ENCODE data around the gene KRT20. TPM values are rescaled to one million over a fixed set of nuclear protein-coding genes. Genes with fewer than 3 reads are reported as not detected.
A peak's percentile ranks its signal among the peaks of the same experiment; 100 is the strongest.

KRT20 gene
- total and polyA plus RNA-seq, 4 donors = not detected

- Histone ChIP-seq H3K9me3 (ENCODE audit: control insufficient read depth, insufficient read depth, low read length) (no peaks in the 10 kb centered on the region), H3K27me3 (ENCODE audit: control insufficient read depth, insufficient read depth, low read length) (no peaks in the 10 kb centered on the region), H3K4me1 (ENCODE audit: control insufficient read depth, insufficient read depth, low read length) (no peaks in the 10 kb centered on the region), H3K36me3 (ENCODE audit: control insufficient read depth, insufficient read depth, low read length) (no peaks in the 10 kb centered on the region), H3K27ac (ENCODE audit: low read depth, low read length) (no peak overlapping the region), H3K4me3 (ENCODE audit: low read depth, low read length) (no peak overlapping the region)
- no peak for DNase-seq (ENCODE audit: low read depth in 4 of 6, low spot score in 6 of 6)
- WGBS (ENCODE audit: insufficient coverage) = no CpG with 5 or more reads among the region's 1 CpG
Measured at GRCh38 chr17:40879026-40879425, 6.0 kb downstream of the KRT20 start.

DNA sequence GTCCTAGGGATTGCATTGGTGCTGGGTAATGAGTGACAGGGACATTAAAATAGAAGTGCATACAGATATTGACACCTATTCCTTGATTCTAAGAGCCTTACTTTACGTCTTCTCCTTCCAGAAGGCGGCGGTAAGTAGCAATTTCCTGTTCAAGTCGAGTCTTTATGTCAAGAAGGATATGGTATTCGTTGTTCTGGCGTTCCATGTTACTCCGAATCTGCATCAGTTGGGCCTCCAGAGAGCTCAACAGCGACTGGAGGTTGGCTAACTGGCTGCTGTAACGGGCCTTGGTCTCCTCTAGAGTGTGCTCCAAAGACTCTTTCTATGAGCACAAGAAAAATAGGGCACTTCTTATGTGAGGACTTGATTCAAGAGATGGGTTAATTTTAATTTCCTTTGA, 7.0 kb downstream of the KRT20 start:
- 88% methylated on average over 8 of the region's 9 CpGs for WGBS (ENCODE audit: insufficient coverage)
- no peak for DNase-seq (ENCODE audit: low read depth in 4 of 6, low spot score in 6 of 6)
- H3K9me3 ChIP-seq (ENCODE audit: control insufficient read depth, insufficient read depth, low read length) = no peaks in the 10 kb centered on the region

DNA sequence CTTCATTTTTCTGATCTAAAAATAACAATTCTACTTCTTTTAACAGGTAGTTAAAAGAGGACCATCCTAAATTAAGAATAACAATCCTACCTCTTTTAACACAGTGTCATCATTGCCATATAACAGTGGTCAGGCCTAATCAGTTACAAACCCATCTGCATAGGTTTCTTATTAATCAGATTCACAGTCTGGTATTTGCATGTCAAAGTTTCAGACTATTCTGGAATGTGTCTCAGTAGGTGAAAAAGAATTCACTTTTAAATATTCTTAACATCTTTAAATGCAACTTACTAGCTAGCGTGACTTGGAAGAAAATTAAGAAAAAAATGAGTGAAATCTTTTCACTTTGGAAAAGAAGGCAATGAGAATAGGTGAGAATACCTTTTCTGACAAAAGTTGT, 11.2 kb downstream of the KRT20 start:
- H3K27me3 ChIP-seq (ENCODE audit: control insufficient read depth, insufficient read depth, low read length) = no peaks in the 10 kb centered on the region
- H3K4me3 ChIP-seq (ENCODE audit: low read depth, low read length) = no peak overlapping the region
- WGBS (ENCODE audit: insufficient coverage) = no CpG with 5 or more reads among the region's 1 CpG
- DNase-seq (ENCODE audit: low read depth in 4 of 6, low spot score in 6 of 6) = no peak
- H3K36me3 ChIP-seq (ENCODE audit: control insufficient read depth, insufficient read depth, low read length) = no peaks in the 10 kb centered on the region
- no peaks in the 10 kb centered on the region for H3K4me1 ChIP-seq (ENCODE audit: control insufficient read depth, insufficient read depth, low read length)
- no peaks in the 10 kb centered on the region for H3K9me3 ChIP-seq (ENCODE audit: control insufficient read depth, insufficient read depth, low read length)
- no peak overlapping the region for H3K27ac ChIP-seq (ENCODE audit: low read depth, low read length)

More for the DNA sequence above, 7.0 kb downstream of the KRT20 start:
- Histone ChIP-seq H3K27ac (ENCODE audit: low read depth, low read length) (no peak overlapping the region), H3K36me3 (ENCODE audit: control insufficient read depth, insufficient read depth, low read length) (no peaks in the 10 kb centered on the region), H3K4me3 (ENCODE audit: low read depth, low read length) (no peak overlapping the region), H3K27me3 (ENCODE audit: control insufficient read depth, insufficient read depth, low read length) (no peaks in the 10 kb centered on the region), H3K4me1 (ENCODE audit: control insufficient read depth, insufficient read depth, low read length) (no peaks in the 10 kb centered on the region)

DNA sequence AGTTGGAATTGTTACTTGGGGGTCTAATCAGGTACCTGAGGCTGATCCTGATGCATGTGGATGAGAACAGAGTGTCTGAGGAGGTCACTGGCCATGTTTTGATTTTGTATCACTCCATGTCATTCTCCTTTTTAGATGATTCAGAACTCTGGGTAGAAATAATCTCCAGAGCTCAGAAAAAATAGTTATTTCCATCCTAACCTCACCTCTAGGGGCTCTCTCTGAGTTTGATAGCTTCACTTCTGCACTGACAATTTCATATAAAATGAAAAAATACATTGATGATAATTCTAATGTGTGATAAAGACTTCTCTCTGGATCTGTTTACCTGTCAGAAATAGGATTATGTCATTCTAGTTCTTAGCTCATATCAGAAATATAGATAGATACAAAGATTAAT, 11.8 kb downstream of the KRT20 start:
- no peak for DNase-seq (ENCODE audit: low read depth in 4 of 6, low spot score in 6 of 6)
- no peak overlapping the region for H3K27ac ChIP-seq (ENCODE audit: low read depth, low read length)
- no peak overlapping the region for H3K4me3 ChIP-seq (ENCODE audit: low read depth, low read length)
- H3K9me3 ChIP-seq (ENCODE audit: control insufficient read depth, insufficient read depth, low read length) = no peaks in the 10 kb centered on the region
- H3K36me3 ChIP-seq (ENCODE audit: control insufficient read depth, insufficient read depth, low read length) = no peaks in the 10 kb centered on the region
- no peaks in the 10 kb centered on the region for H3K27me3 ChIP-seq (ENCODE audit: control insufficient read depth, insufficient read depth, low read length)
- H3K4me1 ChIP-seq (ENCODE audit: control insufficient read depth, insufficient read depth, low read length) = no peaks in the 10 kb centered on the region

GRCh38 chr17:40872416-40872815, 12.6 kb downstream of the KRT20 start:
- DNase-seq (ENCODE audit: low read depth in 4 of 6, low spot score in 6 of 6) = no peak
- Histone ChIP-seq H3K36me3 (ENCODE audit: control insufficient read depth, insufficient read depth, low read length) (no peaks in the 10 kb centered on the region), H3K27me3 (ENCODE audit: control insufficient read depth, insufficient read depth, low read length) (no peaks in the 10 kb centered on the region), H3K9me3 (ENCODE audit: control insufficient read depth, insufficient read depth, low read length) (no peaks in the 10 kb centered on the region), H3K4me1 (ENCODE audit: control insufficient read depth, insufficient read depth, low read length) (no peaks in the 10 kb centered on the region), H3K4me3 (ENCODE audit: low read depth, low read length) (no peak overlapping the region), H3K27ac (ENCODE audit: low read depth, low read length) (no peak overlapping the region)

GRCh38 chr17:40871316-40871715, 13.7 kb downstream of the KRT20 start:
- Histone ChIP-seq H3K4me1 (ENCODE audit: control insufficient read depth, insufficient read depth, low read length) (no peaks in the 10 kb centered on the region), H3K9me3 (ENCODE audit: control insufficient read depth, insufficient read depth, low read length) (no peaks in the 10 kb centered on the region), H3K27me3 (ENCODE audit: control insufficient read depth, insufficient read depth, low read length) (no peaks in the 10 kb centered on the region), H3K36me3 (ENCODE audit: control insufficient read depth, insufficient read depth, low read length) (no peaks in the 10 kb centered on the region), H3K4me3 (ENCODE audit: low read depth, low read length) (no peak overlapping the region), H3K27ac (ENCODE audit: low read depth, low read length) (no peak overlapping the region)
- WGBS (ENCODE audit: insufficient coverage) = 80% methylated on average over 3 of the region's 7 CpGs
- no peak for DNase-seq (ENCODE audit: low read depth in 4 of 6, low spot score in 6 of 6)

- 61% methylated on average over 2 of the region's 4 CpGs for WGBS (ENCODE audit: insufficient coverage)
- Histone ChIP-seq H3K4me1 (ENCODE audit: control insufficient read depth, insufficient read depth, low read length) (no peaks in the 10 kb centered on the region), H3K36me3 (ENCODE audit: control insufficient read depth, insufficient read depth, low read length) (no peaks in the 10 kb centered on the region), H3K9me3 (ENCODE audit: control insufficient read depth, insufficient read depth, low read length) (no peaks in the 10 kb centered on the region), H3K4me3 (ENCODE audit: low read depth, low read length) (no peak overlapping the region), H3K27ac (ENCODE audit: low read depth, low read length) (no peak overlapping the region), H3K27me3 (ENCODE audit: control insufficient read depth, insufficient read depth, low read length) (no peaks in the 10 kb centered on the region)
- no peak for DNase-seq (ENCODE audit: low read depth in 4 of 6, low spot score in 6 of 6)
Measured at GRCh38 chr17:40870136-40870535, 14.9 kb downstream of the KRT20 start.

DNA sequence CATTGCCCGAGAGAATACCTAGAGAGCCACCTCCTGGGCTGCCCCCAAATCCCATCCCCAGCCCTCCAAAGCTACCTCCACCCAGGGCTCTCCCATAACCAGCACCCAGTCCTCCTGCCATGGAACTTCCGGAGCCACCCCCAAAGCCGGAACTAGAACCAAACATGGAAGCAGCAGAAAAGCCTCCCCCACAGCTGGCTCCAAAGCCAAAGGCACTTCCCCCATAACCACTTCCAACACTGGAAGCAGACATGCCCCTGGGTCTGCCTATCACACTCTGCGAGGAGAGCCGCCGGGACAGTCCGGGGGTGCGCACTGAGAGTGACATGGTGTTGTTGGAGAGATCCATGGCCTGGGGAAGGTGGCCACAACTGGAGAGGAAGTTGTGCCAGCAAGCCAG, 18.2 kb downstream of the KRT20 start, which contains the start of gene KRT12:
KRT12 (minus strand) TSS at position 386 of the 400 bp plus-strand sequence; CDS start at position 349, 37 bp downstream.
- no peaks in the 10 kb centered on the region for H3K4me1 ChIP-seq (ENCODE audit: control insufficient read depth, insufficient read depth, low read length)
- 95% methylated on average over 2 of the region's 8 CpGs for WGBS (ENCODE audit: insufficient coverage)
- H3K9me3 ChIP-seq (ENCODE audit: control insufficient read depth, insufficient read depth, low read length) = no peaks in the 10 kb centered on the region

GRCh38 chr17:40864661-40865390, 20.2 kb downstream of the KRT20 start:
- peak in 2 of 6 donors; percentile 15 to 71 for DNase-seq (ENCODE audit: low read depth in 4 of 6, low spot score in 6 of 6)
- no peaks in the 10 kb centered on the region for H3K9me3 ChIP-seq (ENCODE audit: control insufficient read depth, insufficient read depth, low read length)
- WGBS (ENCODE audit: insufficient coverage) = 86% methylated on average over 11 of the region's 14 CpGs
- peaks cover 3% of the 10 kb centered on the region for H3K27me3 ChIP-seq (ENCODE audit: control insufficient read depth, insufficient read depth, low read length)
- H3K4me1 ChIP-seq (ENCODE audit: control insufficient read depth, insufficient read depth, low read length) = no peaks in the 10 kb centered on the region
- H3K4me3 ChIP-seq (ENCODE audit: low read depth, low read length) = no peak overlapping the region
- no peaks in the 10 kb centered on the region for H3K36me3 ChIP-seq (ENCODE audit: control insufficient read depth, insufficient read depth, low read length)
- H3K27ac ChIP-seq (ENCODE audit: low read depth, low read length) = no peak overlapping the region

More for the DNA sequence above, 18.2 kb downstream of the KRT20 start, which contains the start of gene KRT12:
- Histone ChIP-seq H3K27ac (ENCODE audit: low read depth, low read length) (no peak within 1 kb of the TSS), H3K27me3 (ENCODE audit: control insufficient read depth, insufficient read depth, low read length) (peaks cover 3% of the 10 kb centered on the region), H3K36me3 (ENCODE audit: control insufficient read depth, insufficient read depth, low read length) (no peaks in the 10 kb centered on the region), H3K4me3 (ENCODE audit: low read depth, low read length) (no peak within 1 kb of the TSS)
- DNase-seq (ENCODE audit: low read depth in 4 of 6, low spot score in 6 of 6) = no peak

DNA sequence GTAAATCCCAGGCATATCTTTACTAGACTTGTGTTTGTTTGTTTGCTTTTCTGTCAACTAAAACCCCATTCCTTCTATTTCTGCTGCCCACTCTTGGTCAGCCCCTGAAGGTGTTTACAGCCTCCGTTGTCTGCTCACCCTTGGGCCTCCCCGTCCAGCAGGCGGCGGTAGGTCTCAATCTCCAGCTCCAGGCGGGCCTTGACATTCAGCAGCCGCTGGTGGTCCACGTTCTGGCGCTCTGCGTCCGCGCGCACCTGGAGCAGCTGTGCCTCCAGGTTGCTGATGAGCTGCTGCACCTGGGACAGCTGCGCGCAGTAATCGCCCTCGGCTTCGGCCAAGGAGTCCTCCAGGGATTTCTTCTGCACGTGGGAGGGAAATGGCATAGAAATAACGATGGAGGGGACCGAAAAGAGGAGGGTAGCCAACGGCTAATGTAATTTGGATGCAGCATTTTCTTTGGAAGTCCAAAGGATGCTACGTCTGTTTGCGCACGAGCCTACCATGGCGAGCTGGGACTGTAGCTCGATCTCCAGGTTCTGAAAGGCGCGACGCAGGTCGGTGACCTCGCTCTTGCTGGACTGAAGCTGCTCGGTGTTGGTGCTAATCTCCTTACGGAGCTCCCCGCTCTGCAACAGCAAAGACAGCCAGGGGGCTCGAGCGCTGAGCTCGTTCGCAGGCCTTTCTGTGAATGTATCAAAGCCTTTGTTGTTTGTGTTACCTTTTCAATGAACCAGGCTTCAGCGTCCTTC, 21.9 kb downstream of the KRT20 start:
- no peak overlapping the region for H3K4me3 ChIP-seq (ENCODE audit: low read depth, low read length)
- WGBS (ENCODE audit: insufficient coverage) = 37% methylated on average over 39 of the region's 39 CpGs
- no peaks in the 10 kb centered on the region for H3K4me1 ChIP-seq (ENCODE audit: control insufficient read depth, insufficient read depth, low read length)
- H3K27ac ChIP-seq (ENCODE audit: low read depth, low read length) = no peak overlapping the region
- DNase-seq (ENCODE audit: low read depth in 4 of 6, low spot score in 6 of 6) = peak in 1 of 6 donors; percentile 36
- H3K9me3 ChIP-seq (ENCODE audit: control insufficient read depth, insufficient read depth, low read length) = no peaks in the 10 kb centered on the region
- H3K27me3 ChIP-seq (ENCODE audit: control insufficient read depth, insufficient read depth, low read length) = peaks cover 3% of the 10 kb centered on the region
- H3K36me3 ChIP-seq (ENCODE audit: control insufficient read depth, insufficient read depth, low read length) = no peaks in the 10 kb centered on the region
